ENCODE data around the gene TTLL11.

TTLL11 gene

DNA sequence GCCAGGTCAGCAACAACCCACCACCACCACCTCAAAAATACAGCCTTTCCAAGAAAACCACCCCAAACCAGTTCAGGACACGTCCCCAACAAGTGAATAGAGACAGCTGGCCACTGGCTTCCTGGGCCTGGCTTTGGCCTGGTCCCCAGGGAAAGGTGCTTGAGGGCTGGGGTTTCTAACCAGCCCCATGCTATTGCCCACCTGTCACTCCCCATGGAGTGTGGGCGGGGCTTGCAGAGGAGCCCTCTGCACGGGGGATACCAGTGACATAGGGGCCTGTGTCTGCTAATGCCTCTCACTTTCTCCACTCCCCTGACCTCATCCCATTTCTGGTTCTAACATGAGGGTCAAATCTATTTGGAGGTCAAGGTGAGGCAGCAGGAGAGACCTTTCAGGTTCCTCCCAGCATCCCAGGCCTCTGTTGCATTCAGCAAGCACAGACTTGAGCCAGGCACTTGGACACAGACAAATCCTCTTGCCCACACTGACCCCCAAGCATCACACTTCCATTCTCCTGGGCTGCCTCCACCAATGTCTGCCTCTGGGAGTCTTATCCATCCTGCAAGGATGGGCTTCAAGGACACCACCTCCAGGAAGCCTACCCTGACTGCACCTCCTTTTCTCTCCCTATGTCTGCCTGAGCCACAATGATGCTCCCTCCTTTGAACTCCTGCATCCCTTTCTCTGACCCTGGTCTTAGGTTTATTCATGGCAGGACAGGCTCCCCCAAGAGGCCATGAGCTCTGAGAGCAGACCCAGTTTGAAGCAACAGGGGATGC is 16.1 kb upstream of the TTLL11 start:
- no peak for DNase-seq (ENCODE audit: low read depth)

DNA sequence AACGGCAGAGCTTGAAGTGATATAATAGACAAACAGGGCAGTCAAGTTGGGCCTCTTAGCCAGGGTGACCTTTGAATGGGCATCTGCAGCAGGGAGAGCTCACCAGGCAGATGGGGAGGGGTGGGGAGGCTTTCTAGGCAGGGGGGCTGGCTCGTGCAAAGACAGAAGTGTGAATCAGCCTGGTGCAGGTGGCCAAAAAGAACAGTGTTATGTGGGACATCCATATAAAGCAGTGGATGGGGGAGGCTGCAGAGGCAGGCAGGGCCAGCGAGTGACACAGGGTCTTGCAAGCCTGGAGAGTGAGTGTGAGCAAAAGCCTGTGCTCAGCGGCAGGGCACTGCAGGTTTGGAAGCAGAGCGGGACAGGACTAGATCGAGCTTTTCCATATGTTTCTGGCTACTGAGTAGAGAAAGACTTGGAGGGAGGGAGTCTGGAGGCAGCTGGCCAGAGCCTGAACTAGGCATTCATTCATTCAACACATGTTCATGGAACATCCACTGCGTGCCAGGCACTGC is 14.2 kb upstream of the TTLL11 start:
- no peak for DNase-seq (ENCODE audit: low read depth)

DNA sequence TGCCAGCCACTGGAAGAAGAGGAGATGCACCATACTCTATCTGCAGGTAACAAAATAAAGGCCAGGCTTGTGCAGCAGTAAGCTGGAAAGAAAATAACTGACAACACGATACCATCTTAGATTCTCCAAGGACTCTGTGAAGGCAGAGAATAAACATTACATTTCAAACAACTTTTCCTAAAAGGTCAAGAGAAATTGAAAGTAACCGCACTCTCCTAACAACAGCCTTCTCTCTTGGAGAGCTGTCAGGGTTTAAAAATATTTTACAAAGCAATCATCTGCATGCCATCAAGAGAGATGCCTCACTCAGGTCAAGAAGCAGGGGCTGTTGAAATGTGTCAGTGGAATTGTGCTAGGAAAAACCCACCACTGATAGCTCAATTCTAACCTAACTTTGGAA is 13.5 kb upstream of the TTLL11 start:
- peak; percentile 30 for DNase-seq (ENCODE audit: low read depth)

DNA sequence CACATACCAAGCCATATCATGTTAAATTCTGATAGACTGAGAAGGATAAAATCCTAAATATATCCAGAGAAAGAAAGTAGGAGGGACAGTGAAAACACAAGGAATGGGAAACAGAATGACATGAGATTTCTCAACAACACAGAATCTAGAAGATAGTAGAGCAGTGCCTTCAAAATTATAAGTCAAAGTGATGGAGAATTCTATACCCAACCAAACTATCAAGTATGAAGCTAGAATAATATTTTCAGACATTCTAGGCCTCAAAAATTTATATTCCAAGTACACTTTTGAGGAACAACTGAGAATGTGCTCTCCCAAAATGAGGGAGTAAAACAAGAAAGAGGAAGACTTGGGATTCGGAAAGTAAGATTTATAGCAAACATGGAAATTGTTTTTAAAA is 10.9 kb upstream of the TTLL11 start:
- no peak for DNase-seq (ENCODE audit: low read depth)

DNA sequence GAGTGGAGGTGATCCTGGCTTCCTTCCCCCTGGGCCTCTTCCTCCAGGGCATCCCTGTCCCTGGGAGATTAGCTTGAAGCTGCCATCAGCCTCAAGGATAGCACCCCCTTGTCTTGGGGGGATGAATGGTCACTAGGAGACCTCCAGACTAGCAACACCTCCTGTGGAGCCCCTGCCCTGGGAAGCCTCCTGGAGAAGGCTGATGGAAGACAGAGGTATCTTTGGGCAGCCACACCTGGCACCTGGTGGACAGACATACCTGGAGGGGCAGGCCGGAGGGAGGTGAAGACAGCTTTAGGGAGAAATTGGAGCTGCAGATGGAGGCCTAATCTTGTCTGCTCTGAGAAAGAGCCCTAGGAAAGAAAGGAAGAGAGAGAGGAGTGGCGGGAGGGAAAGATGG is 9.0 kb upstream of the TTLL11 start:
- no peak for DNase-seq (ENCODE audit: low read depth)

DNA sequence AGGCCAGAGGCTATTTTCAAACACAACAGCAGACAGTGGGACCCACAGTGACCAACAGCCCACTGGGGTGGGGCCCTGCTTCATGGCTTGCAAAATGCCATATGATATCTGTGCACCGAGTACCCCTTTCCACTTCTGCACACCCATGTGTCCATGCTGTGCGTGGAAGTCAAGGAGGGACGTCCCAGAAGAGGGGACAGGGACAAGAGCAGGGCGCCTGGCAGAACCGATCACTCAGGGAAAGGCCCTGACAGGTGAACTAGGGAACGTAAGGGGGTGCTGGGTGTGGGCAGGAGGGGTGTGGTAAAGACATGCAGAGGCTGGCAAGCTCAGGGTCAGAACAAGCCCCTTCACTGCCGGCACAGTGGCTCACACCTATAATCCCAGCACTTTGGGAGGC is 7.6 kb upstream of the TTLL11 start:
- no peak for DNase-seq (ENCODE audit: low read depth)

DNA sequence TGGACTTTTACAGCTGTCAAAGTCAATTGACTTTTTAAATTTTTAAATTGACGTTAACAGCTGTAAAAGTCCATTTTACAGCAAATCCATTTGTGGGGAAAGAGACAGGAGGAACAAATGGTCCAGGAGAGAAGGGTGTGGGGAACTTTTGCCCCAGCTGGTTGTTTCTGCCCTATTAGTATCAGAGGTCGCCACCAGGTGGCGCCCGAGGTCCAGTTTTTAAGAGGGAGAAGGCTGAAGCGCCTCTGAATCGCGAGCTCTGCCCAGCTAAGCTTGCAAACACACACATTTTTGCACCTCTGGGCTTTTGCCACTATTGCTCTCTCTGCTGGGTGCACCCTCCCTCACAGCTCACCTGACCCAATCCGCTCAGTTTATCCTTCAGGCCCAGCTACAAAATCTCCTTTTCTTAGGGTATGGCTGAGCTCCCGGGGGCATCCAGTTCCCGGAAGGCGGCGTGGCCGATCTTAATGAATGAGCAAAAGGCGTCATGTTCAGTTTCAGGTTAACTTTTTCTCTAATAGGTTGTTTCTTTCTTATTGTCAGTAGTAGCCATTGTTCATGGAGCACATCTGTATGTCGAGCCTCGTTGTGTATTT is 6.3 kb upstream of the TTLL11 start:
- peak; percentile 60 for DNase-seq (ENCODE audit: low read depth)

DNA sequence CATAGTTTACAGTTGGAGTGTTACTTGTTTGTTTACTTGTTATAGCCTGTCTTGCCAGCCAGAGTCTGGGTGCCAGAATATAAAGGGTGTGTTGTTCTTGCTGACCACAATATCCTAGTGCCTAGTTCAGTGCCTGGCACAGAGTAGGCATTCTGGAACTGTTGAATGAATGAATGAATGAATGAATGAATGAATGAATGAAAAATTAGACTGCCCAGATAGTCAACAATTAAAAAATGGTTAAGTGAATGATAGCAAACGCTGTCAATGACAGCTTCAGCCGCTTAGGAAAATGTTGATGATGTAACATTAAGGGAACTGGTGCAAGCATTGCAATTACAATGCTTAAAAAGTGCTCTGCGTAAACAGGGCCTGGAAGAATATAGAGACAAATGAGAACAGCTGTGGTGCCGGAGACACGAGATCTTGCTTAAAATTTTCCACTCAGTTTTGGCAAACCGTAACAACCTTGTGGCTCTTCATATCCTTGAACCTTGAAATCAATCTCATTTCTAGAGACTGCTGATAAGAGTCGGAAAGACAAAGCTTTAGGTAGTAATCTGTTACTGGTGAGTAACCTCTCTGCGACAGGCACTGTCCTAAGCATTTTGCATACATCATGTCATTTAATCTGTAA is 4.7 kb upstream of the TTLL11 start:
- peak; percentile 79 for DNase-seq (ENCODE audit: low read depth)

DNA sequence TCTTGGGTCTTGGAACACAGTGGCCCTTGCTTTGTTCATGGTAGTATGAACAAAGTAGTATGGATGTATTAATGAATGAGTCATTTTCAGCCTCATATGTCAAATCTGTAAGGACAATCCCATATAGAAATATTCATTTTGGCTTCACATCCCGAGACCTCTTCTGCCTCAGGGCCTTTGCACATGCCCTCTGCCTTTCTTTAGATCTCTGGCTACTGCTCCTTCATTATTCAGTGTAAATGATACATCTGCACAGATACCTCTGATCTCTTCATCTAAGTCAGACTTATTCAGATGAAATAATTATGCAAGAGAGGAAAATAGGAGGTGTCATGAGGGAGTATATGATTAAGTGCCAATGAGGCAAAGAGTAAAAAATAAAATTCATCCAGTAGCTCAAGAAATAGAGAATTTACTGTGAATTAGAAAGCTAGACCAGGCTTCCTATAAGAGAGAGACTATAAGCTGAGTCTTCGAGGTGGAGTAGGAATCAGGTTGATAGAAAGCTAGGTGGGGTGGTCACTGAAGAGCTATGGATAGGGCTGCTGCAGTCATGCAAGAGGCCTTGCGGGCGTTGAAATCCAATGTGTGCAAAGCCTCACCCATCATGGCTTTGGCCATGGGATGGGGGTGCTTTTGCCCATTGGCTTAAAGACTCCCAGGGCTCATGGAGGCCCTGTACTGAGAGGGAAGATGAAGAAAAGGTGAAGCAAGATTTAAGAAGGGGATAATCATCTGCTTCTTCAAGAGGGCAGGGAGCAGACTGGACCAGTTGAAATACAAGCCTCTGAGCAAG is 3.7 kb upstream of the TTLL11 start:
- no peak for DNase-seq (ENCODE audit: low read depth)

DNA sequence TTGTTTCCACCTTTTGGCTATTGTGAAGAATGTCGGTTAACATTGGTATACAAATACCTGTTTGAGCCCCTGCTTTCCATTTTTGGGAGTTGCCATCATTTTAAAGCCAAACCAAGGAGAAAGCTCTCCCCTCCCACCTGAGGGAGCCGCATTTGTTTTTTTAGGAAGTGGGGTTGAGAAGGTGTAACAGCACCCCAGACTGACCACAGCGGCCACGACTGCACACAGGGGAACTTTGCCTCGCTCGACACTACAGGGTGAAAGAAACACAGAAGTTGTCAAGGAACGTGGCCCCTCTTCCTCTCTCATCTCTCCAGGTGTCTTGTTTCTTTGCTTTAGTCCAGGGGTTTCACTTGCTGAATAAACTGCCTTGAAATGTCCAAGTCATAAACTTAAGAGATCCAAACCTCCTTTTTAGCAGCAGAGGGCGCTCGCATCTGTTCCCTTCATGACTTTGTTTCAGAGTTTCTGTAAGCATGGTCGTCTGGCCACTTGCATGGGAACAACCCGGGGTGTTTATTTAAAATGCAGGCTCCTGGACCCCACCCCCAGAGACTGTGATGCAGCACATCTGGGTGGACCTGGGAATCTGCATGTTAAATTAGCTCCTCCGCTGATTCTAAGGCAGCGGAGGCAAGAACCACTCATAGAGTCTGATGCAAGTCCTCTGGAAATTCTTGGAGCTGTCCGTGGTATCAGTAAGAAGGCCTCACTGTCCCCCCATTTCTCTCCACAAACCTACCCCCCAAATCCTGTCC is 2.1 kb upstream of the TTLL11 start:
- DNase-seq (ENCODE audit: low read depth): peak; percentile 46

DNA sequence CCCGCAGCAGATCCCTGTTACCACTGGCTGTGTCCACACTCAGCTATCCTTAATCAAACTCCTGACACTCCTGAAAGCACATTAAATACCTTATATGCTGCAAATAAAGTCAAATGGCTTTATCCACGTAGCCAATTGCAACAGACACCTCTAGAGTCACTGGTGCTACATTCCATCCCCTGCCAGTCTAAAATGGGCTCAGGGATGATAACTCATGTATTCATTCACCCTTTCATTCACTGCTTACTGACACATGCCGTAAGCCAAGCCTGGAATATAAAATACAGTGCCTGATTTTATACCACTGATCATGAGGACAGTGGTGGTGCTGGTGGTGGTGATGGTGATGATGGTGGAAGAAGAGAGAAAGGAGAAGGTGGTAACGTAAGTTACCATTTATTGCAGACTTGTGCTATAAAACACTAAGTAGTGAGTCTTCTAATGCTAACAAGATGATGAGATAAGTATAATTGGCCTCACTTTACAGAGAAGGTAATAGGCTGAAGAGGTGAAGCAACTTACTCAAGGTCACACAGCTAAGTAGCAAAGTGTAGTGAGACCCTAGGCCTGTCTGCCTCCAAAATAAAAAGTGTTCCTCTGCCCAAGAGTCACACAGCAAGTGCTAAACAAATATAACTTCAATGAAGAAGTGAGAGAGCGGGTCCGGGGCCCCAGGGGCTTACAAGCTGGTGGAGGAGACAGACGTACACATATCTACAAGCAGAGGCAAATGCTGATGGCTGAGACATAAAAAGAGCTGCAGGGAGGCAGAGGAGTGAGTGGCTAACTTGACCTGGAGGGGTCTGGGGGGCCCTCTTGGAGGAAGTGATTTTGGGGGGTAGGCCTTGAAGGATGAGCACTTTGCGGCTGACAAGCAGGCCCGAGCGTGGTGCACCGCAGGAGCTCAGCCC is 1.2 kb downstream of the TTLL11 start:
- no peak for DNase-seq (ENCODE audit: low read depth)

DNA sequence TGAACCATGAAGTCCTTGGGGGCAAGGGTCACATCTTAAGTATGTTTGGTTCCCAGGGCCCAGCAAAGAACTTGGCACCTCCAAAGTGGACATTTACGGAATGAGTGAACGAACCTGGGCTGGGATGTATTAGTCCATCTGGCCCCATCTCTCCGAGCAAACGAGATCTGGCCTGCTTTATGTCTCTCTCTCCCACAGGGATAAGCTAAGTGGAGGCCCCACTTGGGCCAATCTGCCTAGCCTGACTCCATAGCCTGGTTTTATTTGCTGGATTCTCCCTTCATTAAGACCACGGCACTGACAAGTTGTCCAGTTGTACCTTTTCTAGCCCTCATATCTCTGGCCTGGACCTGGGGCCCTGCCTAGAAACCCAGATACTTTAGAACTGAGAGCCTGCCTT is 2.1 kb downstream of the TTLL11 start:
- no peak for DNase-seq (ENCODE audit: low read depth)

DNA sequence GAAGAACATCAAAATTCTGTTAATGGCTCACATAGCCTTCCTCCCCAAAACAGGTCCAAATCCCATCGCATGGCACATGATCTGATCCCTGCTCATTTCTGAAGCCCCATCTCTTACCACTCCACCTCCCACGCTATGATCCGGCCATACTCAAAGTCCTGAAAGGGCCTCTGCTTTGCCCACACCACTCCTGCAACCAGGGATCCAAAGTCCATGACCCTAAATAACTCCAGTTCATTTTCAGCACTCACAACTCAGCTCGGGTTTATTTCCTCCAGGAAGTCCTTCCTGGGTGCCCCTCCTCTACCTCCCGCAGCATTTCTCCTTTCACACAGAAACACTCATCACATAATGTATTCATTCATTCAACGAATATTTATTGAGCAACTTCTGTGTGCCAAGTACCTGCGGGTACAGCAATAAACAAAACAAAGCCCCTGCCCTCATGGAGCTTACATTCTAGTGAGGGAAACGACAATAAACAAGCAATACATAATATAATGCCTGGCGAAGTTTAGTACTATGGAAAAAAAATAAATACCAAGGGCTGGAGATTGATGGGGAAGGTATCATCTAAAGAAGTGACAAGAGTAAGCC is 2.7 kb downstream of the TTLL11 start:
- DNase-seq (ENCODE audit: low read depth): no peak

DNA sequence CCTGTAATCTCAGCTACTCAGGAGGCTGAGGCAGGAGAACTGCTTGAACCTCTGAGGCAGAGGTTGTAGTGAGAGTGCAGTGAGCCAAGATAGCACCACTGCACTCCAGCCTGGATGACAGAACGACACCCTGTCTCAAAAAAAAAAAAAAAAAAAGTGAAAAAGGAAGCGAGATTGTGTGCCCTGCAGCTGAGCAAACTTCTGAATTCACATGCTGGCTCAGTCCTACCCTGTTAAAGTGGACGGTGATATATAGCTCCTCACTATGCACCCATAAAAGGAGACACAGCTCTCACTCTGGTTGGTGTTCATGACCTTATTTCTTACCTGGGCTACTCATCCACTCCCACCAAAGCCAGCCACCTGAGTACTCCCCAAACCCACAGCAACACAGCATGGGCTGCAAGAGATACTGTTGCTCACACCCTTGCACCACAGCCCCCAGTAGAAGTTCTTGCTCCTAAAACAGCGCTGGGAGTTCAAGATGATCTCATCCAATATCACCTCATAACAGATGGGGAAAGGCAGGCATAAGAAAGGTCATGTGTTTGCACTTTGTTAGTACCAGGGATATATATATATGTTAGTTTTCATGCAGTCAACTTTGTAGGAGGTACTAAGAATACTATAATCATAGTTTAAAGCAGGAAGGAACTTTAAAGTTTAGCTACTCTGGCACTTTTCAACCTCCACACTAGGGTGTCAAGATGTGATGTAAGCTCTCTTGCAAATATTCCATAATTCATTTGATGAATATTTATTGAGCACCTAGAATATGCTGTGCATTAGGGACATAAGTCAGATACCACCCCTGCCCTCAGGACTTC is 4.0 kb downstream of the TTLL11 start:
- no peak for DNase-seq (ENCODE audit: low read depth)

DNA sequence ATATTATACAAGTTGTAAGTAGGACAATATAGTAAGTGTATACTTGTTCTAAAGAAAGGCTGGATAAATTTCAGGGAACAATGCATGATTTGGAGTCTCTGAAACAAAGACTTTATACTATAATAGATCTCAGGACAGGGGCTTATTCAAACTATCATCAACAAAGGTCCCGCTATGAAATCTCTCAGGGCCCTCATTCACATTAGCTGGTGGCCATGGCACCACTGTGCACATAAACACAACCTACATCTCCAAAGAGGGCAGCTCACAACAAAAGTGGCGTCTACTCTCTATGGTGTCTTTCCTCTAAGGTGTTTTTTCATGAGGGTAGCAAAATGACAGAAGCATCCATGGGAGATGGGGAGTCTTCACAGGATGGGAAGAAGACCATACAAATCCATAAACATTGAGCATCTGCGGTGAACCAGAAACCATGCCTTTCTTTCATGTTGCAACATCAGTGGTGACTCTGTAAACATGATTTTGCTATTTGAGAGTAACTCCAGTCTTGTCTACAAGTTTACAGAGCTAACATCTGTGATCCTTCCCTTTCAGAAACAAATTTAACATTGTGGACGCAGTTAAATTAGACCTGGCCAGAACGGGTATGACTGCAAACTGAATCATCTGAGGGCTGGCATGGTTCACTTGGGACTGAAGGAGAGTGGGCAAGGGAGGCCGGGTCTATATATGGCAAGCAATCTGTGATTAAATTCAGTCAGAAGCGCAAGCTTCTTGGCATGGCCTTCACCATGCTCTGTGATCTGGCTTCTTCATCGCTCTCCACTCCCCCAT is 5.5 kb downstream of the TTLL11 start:
- peak; percentile 87 for DNase-seq (ENCODE audit: low read depth)

DNA sequence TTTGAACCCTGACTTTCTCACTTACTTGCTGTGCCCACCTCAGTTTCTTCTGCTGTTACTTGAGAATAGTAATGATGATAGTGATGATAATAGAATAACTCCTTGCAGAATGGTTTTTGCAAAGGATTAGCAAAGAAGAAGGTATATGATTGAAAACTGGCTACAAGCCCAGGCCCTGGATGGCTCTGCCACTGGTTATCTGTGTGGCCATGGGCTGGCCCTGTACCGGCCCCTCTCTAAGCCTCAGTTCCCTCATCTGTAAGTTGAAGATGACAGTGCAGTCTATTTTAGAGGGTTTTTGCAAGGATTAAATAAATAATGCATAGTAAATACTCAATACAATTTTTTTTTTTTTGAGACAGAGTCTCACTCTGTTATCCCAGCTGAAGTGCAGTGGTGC is 6.2 kb downstream of the TTLL11 start:
- DNase-seq (ENCODE audit: low read depth): no peak

DNA sequence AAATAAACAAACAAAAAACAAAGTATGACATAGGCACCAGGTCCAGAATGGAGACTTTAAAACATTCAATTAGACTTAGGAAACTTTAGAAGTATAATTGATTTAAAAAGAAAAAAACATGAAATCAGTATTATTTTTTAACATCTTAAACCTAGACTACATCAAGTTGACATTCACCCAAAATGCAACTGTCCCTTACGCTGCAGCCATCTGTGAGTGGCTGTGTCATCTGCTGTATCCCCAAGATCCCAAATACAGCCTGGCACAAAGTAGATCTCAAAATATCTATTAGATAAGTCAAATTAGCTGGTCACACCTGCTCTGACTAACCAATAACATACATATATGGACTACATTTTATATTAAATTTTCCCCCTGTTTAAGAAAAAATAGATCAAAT is 7.8 kb downstream of the TTLL11 start:
- no peak for DNase-seq (ENCODE audit: low read depth)

DNA sequence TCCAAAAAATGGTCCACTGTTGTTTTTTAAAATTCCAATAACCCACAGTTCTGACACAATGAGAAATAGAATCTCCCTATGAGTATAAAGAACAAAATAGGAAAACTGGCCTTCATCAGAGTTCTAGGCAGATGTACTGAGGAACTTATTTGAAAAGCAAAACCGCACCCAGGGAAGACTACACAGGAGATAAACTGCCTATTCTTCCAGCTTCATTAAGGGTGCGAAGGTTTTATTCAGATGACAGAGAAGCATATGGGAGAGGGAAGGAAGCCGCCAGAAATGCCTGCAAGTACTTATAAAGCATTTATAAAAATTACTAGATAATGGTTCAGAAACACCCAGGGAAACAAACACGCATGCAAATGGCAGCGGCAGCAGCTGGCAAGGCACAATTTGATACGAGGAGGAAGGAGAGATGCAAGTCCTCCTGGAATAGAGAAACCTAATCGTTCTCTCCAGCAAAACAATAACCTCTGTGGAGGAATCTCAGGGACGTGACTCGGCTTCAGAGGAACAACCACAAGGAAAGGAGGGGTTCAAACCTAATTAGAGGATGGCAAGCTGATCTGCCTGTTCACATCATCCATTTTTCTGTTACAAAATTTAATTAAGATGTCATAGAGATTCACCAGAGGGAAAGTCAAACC is 9.0 kb downstream of the TTLL11 start:
- DNase-seq (ENCODE audit: low read depth): peak; percentile 34
